ENCODE data around the gene LILRA6.

DNA sequence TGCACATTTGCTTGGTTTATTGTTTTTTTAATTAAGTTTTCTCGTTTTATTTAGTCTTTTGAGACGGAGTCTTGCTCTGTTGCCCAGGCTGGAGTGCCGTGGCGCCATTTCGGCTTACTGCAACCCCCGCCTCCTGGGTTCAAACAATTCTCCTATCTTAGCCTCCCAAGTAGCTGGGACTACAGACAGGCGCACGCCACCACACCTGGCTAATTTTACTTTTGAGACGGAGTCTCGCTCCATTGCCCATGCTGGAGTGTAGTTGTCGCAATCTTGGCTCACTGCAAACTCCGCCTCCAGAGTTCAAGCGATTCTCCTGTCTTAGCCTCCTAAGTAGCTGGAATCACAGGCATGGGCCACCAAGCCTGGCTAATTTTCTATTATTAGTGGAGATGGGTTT, 40.6 kb downstream of the LILRA6 start:
- TF ChIP-seq, protein P1, sequence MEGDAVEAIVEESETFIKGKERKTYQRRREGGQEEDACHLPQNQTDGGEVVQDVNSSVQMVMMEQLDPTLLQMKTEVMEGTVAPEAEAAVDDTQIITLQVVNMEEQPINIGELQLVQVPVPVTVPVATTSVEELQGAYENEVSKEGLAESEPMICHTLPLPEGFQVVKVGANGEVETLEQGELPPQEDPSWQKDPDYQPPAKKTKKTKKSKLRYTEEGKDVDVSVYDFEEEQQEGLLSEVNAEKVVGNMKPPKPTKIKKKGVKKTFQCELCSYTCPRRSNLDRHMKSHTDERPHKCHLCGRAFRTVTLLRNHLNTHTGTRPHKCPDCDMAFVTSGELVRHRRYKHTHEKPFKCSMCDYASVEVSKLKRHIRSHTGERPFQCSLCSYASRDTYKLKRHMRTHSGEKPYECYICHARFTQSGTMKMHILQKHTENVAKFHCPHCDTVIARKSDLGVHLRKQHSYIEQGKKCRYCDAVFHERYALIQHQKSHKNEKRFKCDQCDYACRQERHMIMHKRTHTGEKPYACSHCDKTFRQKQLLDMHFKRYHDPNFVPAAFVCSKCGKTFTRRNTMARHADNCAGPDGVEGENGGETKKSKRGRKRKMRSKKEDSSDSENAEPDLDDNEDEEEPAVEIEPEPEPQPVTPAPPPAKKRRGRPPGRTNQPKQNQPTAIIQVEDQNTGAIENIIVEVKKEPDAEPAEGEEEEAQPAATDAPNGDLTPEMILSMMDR (IDR thresholded peaks at IDR 0.05) = no peak
- no peak for TF ChIP-seq TCF7L2 (IDR thresholded peaks at IDR 0.05; ENCODE audit: low read depth, low read length)
